ENCODE measurements around the gene ARHGAP25.

- no peak for TF ChIP-seq CTCF (IDR thresholded peaks at IDR 0.05; ENCODE audit: low read depth, low read length, poor library complexity, severe bottlenecking)
- no peak for TF ChIP-seq EZH2phosphoT487 (IDR thresholded peaks at IDR 0.05; ENCODE audit: borderline replicate concordance, low read length)
These were observed 120.9 kb downstream of the ARHGAP25 start for GRCh38 chr2:68855550-68855949.
